ENCODE measurements around the gene DGCR2. TPM values are rescaled to one million over a fixed set of nuclear protein-coding genes. Genes with fewer than 3 reads are reported as not detected.

DGCR2 gene
- total RNA-seq, 1 donor from 2014 or later: 68.7 TPM

DNA sequence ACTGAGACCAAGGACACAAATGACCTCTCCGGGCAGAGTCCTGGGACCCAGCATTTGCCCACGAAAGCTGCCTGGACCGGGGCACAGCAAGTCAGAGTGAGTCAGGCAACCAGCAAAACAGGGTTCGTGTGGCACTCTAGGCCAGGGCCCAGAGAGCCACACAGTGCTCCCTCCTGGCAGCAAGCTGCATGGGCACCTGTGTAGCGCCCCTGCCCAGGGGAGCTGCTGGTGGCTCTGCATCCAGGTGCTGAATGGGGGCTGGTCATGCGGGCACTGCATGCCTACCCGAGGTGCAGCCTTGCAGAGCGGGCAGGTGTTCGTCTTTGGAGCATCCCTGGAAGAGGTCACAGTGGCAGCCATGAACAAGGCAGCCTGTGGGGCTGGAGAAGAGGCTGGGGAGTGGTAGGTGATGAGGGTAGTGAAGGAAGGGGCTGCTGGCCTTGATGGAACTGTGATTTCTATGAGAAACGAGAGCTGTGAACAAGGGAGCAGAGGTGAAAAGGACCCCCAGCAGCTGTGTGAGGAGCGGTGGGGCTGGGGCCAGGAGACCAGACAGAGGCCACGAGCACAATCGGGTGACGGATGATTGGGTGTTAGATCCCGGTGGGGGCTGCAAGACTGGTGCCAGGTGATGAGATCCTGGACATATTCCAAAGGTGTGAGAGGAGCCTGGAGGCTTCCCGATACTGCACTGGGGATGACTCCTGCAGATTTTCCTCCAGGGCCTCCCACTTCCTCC is 63.3 kb downstream of the DGCR2 start:
- peaks cover 15% of the 10 kb centered on the region for H3K27me3 Mint-ChIP-seq (ENCODE audit: unreplicated experiment)
- TF ChIP-seq CTCF (IDR thresholded peaks at IDR 0.05; ENCODE audit: partially characterized antibody, unreplicated experiment): no peak
- no peak overlapping the region for H3K27ac Mint-ChIP-seq (ENCODE audit: unreplicated experiment)
- H3K36me3 Mint-ChIP-seq (ENCODE audit: unreplicated experiment): peaks cover 4% of the 10 kb centered on the region
- peaks cover 7% of the 10 kb centered on the region for H3K9me3 Mint-ChIP-seq (ENCODE audit: unreplicated experiment)
- H3K4me1 Mint-ChIP-seq (ENCODE audit: low read depth, unreplicated experiment): peaks cover 2% of the 10 kb centered on the region
- no peak for DNase-seq
- no peak overlapping the region for H3K4me3 Mint-ChIP-seq (ENCODE audit: unreplicated experiment)

DNA sequence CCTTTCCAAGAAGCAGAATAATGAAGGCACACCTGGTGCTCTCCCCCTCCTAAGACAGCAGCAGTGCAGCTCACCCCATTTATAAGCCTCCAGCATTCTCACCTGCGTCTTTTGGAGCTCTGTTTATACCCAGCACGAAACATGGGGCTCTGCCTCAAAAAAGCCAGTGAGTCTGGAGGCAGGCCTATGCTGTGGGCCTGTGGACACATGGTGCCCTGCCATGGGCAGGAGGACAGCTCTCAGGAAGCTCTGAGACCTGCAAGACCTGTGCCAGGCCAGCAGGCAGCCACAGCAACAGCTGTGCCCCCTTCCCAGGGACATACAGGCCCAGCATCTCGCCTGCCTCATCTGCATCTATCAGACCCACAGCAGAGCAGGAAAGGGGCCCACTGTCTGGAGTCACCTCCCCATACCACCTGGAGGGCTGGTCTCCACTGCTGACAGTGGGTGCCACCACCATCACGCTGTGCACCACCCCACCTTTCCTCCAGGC is 64.2 kb downstream of the DGCR2 start:
- Mint-ChIP-seq H3K9me3 (ENCODE audit: unreplicated experiment) (peaks cover 7% of the 10 kb centered on the region), H3K36me3 (ENCODE audit: unreplicated experiment) (peaks cover 4% of the 10 kb centered on the region), H3K4me1 (ENCODE audit: low read depth, unreplicated experiment) (peaks cover 2% of the 10 kb centered on the region), H3K4me3 (ENCODE audit: unreplicated experiment) (no peak overlapping the region), H3K27me3 (ENCODE audit: unreplicated experiment) (peaks cover 15% of the 10 kb centered on the region), H3K27ac (ENCODE audit: unreplicated experiment) (no peak overlapping the region)
- no peak for TF ChIP-seq CTCF (IDR thresholded peaks at IDR 0.05; ENCODE audit: partially characterized antibody, unreplicated experiment)
- DNase-seq: no peak

DNA sequence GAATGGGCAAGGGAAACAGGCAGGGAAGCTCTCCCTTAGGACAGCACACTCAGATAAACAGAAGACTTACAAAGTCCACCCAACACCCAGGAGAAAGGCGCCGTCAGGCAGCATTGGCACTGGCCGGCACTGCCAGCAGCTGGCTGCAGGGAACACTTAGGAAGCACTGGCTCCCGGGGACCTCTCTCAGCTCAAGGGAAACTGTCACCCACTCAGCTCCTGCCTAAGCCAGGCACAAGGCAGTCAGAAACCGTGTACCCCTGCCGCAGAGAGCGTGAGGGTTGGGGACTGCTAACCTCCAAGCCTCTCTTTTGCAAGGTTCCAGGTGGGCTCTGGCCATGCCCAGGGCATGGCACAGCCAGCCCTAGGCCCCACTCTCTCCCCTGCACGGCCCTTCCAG is 64.7 kb downstream of the DGCR2 start:
- no peak overlapping the region for H3K27ac Mint-ChIP-seq (ENCODE audit: unreplicated experiment)
- peaks cover 7% of the 10 kb centered on the region for H3K9me3 Mint-ChIP-seq (ENCODE audit: unreplicated experiment)
- H3K27me3 Mint-ChIP-seq (ENCODE audit: unreplicated experiment): peaks cover 15% of the 10 kb centered on the region
- peaks cover 1% of the 10 kb centered on the region for H3K36me3 Mint-ChIP-seq (ENCODE audit: unreplicated experiment)
- TF ChIP-seq CTCF (IDR thresholded peaks at IDR 0.05; ENCODE audit: partially characterized antibody, unreplicated experiment): no peak
- H3K4me3 Mint-ChIP-seq (ENCODE audit: unreplicated experiment): no peak overlapping the region
- DNase-seq: no peak
- no peaks in the 10 kb centered on the region for H3K4me1 Mint-ChIP-seq (ENCODE audit: low read depth, unreplicated experiment)

- H3K4me1 Mint-ChIP-seq (ENCODE audit: low read depth, unreplicated experiment): no peaks in the 10 kb centered on the region
- no peak overlapping the region for H3K4me3 Mint-ChIP-seq (ENCODE audit: unreplicated experiment)
- no peaks in the 10 kb centered on the region for H3K36me3 Mint-ChIP-seq (ENCODE audit: unreplicated experiment)
- no peak for TF ChIP-seq CTCF (IDR thresholded peaks at IDR 0.05; ENCODE audit: partially characterized antibody, unreplicated experiment)
- H3K9me3 Mint-ChIP-seq (ENCODE audit: unreplicated experiment): peaks cover 7% of the 10 kb centered on the region
- peak overlapping the region; percentile 22 for H3K27ac Mint-ChIP-seq (ENCODE audit: unreplicated experiment)
- DNase-seq: no peak
- H3K27me3 Mint-ChIP-seq (ENCODE audit: unreplicated experiment): peaks cover 15% of the 10 kb centered on the region
These were observed 65.2 kb downstream of the DGCR2 start for GRCh38 chr22:19056951-19057401.

DNA sequence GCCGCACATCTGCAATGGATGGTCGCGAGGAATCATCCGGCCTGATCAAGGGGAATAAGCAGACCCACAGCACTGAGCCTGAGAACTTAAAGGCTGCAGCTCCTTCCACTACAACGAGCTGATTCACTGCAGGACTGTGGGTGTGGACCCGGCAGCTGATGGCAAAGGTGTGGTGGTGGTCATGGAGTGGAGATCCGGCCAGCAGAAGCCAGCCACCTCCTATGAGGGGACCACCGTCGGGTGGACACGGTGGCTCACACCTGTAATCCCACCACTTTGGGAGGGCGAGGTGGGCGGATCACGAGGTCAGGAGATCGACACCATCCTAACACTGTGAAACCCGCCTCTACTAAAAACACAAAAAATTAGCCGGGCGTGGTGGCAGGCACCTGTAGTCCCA is 66.4 kb downstream of the DGCR2 start:
- no peak for TF ChIP-seq CTCF (IDR thresholded peaks at IDR 0.05; ENCODE audit: partially characterized antibody, unreplicated experiment)
- DNase-seq: no peak
- Mint-ChIP-seq H3K27ac (ENCODE audit: unreplicated experiment) (no peak overlapping the region), H3K4me1 (ENCODE audit: low read depth, unreplicated experiment) (no peaks in the 10 kb centered on the region), H3K9me3 (ENCODE audit: unreplicated experiment) (peaks cover 7% of the 10 kb centered on the region), H3K4me3 (ENCODE audit: unreplicated experiment) (no peak overlapping the region), H3K27me3 (ENCODE audit: unreplicated experiment) (peaks cover 15% of the 10 kb centered on the region), H3K36me3 (ENCODE audit: unreplicated experiment) (no peaks in the 10 kb centered on the region)

Data from glutamatergic neuron (in vitro differentiated cells).